Measurements from ENCODE around the gene SEMA5A.
"Not testable (repeated sequence)": the region's sequence is repeated elsewhere in the genome, so short reads cannot be mapped to it uniquely, and the experiment has no call there.

Gene SEMA5A

DNA sequence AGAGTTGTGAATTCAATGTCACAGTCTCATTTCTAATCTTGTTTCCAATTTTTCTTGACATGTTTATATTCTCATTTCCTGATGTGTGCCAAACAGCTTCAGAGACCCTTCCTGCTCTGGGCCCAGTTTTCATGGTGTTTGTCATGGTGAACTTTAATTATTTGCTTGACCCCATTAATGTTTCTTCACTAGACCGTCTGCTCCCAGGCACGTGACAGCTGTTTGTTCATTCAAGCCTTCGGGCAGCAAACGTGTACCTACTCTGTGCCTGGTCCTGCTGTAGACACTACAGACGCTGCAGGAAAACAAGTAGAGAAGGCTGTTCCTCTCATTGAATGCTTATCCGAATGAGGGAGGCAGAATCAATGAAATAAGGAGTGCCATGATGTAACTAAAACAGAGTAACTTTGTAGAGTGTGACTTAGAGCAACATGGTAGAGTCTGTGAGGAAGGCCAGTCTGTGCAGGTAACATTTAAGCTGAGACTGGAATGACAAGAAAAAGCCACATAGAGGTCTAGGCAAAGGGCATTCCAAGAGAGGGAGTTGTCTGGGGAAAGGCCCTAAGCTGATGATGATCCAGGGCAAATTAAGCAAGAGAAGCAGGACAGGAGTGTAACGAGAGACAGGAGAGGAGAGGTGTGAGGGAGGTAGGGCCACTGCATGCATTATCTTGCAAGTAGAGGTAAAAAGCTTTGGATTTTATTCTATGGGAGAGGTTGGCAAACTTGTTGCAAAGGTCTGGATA lies 191.4 kb downstream of the SEMA5A start:
- DNase-seq (ENCODE audit: low read depth), result no peak

DNA sequence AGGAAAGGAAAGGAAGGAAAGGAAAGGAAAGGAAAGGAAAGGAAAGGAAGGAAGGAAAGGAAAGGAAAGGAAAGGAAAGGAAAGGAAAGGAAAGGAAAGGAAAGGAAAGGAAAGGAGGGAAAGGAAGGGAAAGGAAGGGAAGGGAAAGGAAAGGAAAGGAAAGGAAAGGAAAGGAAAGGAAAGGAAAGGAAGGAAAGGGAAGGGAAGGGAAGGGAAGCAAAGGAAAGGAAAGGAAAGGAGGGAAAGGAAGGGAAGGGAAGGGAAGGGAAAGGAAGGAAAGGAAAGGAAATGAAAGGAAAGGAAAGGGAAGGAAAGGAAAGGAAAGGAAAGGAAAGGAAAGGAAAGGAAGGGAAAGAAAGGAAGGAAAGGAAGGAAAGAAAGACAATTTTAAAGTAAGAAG lies 192.8 kb downstream of the SEMA5A start:
- not testable (repeated sequence) for DNase-seq (ENCODE audit: low read depth)

DNA sequence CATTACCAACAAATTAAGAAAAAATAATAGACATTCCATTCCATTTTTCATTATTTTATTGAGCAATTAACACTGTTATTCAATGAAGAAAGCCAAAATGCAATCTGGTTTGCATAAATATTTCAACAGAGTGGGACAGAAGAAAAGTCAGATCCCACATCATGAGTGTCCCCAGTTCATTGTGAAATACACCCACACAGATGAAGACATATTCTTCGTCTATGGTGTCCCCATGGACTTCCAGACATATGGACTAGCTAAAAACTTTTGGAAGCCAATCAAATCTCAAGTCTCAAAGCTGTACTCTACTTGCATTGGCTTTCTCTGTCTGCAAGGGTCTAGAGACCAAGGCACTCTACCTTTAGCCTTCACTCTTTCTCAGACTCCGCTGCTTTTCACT lies 194.3 kb downstream of the SEMA5A start:
- no peak for DNase-seq (ENCODE audit: low read depth)

DNA sequence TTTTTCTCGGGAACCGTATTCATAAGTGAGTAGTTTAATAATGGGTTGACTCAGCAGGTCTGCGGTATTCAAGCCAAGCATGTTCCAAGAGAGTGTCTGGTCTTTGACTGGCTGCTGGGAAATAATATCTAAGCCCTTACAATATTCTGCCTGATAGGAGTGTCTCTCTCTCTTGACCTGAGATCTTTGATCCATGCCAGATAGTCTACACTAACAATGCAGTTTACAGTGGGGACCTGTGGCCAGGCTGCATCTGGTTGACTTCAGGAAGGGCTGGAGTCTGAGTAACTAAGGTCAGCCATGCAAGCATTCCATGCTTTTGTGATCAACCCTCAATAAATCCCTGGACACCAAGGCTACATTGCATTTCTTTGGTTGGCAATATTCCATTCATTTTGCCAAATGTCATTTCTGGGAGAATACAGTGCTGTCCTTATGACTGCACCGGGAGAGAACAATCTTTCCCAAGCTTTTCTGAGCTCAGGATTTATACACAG lies 195.5 kb downstream of the SEMA5A start:
- DNase-seq (ENCODE audit: low read depth), result no peak

DNA sequence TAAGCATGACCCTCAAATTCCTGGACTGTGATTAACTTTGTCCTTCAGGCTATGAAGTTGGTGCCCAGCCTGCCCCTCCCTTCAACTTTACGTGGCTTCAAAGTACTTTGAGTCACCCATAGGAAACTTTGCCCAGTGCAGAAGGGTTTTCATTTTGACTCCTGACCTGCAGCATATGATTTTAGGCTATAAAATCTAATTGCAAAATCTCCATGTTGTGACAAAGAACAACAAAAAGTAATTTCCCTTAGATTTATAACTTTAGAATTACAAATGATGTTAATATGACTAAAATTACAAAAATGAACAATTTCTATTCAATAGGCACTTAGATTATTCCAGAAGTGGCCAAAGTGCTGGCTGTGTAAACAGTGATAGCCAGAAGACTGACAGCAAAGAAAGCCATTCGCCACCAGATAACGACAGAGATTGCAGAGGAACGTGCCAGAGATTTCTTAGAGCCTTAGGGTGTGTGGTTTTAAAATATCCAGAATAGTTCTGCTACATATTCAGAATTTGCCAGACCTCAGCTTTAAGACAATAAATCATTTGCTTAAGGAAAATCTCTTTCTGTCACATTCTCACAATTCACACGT lies 197.4 kb downstream of the SEMA5A start:
- DNase-seq (ENCODE audit: low read depth), result peak; percentile 91

DNA sequence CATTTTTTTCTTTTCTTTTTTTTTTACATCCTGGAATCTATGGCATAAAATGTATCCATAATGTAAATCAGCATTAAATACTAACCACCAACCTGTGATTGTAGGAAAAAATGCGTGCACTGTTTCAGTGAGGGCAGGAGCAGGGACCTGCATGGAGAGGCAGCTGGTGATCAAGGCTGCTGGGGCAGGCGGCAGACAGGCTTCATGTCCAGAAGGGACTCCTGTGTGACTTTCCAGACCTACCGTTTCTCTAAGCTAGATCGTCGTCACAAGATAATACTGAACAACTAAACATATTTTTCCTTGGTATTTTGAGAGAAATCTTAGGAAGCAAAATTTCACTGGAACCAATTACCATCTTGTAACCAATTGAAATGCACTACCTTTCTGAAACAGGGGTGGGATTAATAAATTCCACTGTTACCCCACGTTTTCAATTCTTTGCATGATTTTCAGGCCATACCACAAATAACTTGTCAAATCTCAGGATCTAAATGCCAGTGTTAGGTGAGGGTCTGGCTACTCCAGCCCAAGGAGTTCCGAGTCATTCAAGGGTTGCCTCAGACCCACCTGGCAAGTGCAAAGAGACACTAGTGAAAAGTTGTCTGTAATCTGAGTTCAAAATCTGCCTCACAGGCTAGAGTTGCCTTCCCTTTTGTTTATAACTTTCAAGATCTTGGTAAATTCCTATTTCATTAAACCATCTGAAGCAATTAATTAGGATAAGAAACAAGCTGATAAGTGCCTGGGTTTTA lies 198.2 kb downstream of the SEMA5A start:
- DNase-seq (ENCODE audit: low read depth), result no peak

DNA sequence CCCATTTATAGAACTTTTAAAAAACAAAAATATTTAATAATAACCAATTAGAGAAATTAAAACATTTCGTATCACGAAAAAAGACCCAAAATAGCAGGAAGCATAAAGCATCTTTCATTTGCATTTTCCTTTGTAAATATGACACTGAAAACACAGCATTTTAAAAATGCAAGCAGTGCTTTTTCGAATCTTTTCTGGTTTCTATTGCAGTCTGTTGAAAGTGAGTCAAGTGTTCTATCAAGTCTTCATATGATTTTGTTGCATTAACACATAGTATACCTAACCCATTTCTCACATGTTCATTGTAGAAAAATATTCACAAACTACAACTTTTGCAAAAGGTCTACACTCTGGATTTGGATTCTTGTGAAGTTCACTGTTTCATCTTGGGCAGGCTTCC lies 198.8 kb downstream of the SEMA5A start:
- no peak for DNase-seq (ENCODE audit: low read depth)

DNA sequence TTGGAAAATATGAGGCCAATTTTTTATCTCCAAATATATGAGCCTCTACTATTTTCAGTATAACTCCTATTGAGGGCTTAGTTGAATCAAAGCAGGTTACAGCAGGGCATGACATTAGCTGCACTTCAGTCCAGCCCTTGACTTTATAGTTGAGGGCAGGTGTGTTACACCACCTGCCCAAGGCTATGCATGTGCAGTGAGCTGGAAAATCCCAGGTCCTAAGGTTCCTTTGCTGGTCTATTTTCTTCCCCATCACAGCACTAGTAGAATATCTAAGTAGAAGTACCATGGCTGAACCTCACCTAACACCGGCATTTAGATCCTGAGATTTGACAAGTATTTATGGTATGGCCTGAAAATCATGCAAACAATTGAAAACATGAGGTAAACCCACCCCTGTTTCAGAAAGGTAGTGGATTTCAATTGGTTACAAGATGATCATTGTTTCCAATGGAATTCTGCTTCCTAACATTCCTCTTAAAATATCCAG lies 201.1 kb downstream of the SEMA5A start:
- DNase-seq (ENCODE audit: low read depth), result no peak

DNA sequence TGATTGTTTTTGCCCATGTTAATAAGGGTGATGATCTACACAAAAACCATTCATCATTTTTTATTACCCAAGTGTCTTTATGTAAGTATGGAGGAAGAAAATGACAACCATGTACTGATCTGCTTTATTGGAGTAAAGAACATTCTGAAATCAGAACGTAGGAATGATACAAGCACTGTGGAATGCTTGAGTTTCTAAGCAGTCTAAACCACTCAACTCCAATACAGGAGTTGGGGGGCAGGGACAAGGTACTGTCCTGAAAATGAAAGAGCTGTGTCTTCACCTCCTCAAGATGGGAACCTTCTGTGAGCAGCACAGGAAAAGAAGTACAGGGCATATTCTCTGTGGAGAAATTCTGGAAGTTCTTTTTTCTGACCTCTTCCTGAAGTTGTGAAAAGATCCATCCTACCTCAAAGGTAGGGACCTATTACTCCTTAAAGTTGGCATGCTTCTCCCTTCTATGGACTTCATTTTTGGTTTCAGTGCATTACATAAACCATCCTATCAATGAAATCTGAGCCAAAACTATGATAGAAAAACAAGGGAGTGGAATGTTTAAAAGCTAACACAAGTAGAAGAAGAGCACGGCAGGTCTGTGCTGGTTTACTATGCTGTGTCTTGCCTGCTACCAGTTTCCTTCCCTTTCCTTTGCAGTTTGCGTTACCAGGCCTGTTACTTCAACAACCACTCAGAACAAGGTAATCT lies 202.6 kb downstream of the SEMA5A start:
- DNase-seq (ENCODE audit: low read depth), result no peak

DNA sequence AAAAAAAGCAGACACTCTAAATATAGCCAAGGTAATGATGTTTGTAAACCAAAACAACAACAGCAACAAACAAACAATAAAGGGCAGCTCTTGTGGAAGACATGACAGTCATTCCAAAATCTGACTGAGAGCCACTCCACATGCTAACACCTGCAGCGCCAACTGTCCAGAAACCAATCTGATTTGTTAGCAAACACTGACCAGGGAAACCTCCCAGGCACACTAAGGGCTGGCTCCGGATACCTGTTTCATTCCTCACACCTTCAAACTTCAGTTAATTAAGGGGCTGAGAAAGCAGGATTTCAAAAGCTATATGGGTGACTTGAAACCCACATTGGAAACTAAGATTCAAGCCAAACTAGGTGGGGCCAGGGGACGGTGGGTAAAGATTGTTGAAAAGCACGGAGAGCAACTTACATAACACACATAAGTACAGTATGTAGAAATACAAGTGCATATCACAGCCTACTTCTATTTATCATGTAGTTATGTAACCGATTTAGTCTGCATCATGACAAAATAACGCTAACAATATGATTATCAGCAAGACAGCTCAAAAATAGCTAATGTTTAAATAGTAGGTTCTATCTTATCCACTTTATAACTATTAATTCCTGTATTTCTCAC lies 203.6 kb downstream of the SEMA5A start:
- DNase-seq (ENCODE audit: low read depth), result no peak

DNA sequence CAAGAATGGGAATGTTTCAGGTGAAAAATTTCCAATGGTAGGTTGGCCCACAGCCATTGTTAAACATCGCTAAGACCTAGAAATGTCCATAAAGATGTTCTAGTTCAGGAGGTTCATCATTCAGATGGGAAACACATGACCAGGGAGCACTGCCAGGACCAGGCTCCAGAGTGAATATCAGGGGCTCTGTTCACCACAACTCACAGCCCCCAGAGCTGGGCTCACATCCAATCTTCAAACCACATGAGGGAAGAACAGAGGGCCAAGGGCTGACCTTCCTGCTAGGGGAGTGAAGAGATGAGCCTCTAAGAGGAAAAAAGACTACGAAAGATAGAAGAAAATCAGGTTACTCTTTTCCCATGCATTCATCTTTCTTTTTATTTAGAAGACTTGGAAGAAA lies 205.8 kb downstream of the SEMA5A start:
- DNase-seq (ENCODE audit: low read depth), result no peak

DNA sequence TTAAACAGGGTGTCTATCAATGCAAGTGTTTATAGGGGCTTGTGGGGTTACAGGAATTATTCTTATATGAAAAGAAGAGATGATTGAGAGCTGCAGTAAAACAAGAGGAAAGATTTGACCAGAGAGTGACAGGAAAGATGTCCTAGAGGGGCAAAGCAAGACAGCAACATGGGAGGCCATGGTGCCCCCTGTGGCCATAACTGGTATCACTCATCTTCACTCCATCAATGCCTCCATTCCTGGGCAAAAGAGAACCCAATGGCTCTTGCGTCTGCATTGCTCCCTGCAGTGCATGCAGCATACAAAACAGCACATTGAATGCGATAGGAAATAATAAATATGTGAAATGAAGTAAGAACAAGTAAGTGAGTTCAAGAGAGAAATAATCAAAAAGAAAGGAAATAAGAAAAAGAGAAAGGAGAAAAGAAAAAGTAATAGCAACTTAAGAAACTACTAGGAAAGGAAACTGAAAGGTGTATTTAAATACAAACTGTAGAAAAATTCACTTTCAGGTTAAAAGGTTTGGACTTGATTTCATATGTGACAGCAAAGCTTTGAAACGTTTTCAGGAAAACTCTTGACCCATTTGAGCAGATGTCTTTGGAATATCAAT lies 206.6 kb downstream of the SEMA5A start:
- no peak for DNase-seq (ENCODE audit: low read depth)

DNA sequence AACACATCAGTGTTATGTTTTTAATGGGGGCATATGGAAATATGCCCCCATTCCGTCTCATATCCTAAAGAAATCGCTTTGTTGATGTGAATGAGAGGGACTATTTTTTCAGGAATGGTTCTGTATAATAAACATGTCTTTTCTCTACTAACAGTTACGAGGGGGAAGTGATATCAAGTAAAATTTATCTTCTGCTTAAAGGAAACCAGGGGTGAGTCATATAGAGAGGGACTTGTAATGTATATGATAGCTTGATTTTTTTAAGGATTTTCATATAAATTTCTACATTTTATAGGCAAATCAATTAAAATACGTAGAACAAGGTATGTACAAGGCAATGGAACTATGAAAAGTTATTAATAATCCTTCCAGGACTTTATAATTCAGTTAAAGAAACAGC lies 207.1 kb downstream of the SEMA5A start:
- no peak for DNase-seq (ENCODE audit: low read depth)

DNA sequence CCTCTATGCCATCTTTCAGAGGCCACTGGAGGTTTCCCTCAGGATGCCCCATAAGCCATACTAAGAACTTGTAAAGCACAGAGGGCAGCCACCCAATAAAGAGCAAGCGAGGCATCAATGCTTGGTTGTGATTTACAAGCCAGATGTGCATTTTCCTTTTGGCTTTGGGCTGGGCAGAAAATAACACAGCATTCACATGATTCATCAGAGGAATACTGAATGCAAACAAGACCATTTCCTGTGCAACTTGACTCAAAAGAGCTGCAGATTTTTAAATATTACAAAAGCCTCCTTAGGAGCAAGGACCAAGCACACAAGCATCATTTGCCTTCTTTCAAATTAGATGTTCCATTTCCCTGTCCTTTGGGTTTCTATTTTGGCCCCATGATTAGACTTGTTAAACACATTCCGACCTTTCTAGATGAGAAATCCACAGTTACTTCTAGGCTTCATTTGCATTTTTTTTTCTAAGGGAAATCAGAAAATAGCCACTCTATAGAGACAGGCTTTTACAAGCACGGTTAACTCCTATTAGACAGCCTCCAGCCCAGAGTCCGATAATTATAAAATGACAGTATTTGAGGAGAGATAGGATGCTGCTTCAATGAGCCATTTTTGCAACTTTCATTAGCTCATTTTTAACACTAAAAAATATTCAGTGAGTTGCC lies 207.8 kb downstream of the SEMA5A start:
- peak; percentile 88 for DNase-seq (ENCODE audit: low read depth)

DNA sequence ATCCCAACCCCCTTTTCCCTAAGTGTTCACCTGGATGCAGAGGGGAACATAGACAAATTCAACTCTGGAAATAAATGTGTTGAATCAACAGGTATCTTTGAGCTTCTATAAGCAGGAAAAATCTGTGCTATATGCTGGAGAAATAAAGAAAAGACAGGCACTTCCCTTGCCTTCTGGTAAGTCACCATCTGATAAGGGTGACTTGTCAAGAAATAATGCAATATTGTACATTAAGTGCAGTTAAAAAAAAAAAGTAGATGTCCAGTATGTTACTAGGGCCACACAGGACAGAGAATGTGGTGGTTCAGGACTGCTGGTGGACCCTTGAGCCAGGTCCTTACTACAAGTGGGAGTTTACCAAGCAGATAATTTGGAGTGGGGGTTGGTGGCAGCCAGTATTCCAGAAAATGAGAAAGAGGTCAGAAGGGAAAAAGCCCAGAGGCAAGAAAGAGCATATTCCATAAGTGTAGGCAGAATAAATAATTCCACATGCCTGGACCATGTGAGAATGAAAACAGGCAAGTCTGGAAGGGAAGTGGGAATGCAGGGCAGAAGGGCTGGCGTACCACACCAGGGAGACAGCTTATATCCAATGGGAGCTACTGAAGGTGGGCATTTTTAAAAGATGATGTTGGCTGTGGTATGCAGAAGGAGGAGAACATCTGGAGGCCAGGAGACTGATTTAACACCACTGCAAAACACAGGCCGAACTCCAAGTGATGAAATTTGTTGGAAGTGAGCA lies 209.9 kb downstream of the SEMA5A start:
- DNase-seq (ENCODE audit: low read depth), result no peak

DNA sequence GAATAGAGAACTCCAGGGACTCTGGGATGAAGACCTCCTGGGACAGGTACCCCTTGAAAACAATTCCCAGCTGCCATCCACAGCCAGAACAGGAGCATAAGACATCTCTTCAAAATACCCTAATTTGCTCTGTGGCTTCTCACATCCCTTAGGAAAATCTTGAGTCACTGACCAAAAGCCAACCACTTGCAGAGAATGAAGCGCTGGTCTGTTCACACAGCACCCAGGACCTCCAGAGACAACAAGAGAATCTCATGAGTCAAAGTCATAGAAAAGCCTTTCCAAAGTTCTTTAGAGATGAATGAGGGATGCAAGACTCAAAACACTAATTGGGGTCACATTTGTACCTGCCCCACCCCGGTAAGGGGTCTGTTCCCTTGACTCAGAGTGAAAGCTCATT lies 210.6 kb downstream of the SEMA5A start:
- no peak for DNase-seq (ENCODE audit: low read depth)

DNA sequence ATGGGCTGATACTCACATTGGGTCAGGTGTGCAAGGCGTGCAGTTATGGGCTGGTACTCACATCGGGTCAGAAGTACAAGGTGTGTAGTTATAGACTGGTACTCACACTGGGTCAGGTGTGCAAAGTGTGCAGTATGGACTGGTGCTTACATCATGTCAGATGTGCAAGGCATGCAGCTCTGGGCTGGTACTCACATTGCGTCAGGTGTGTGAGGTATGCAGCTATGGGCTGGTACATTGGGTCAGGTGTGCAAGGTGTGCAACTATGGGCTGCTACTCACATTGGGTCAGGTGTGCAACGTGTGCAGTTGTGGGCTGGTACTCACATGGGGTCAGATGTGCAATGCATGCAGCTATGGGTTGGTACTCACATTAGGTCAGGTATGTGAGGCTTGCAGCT lies 213.8 kb downstream of the SEMA5A start:
- DNase-seq (ENCODE audit: low read depth), result no peak

DNA sequence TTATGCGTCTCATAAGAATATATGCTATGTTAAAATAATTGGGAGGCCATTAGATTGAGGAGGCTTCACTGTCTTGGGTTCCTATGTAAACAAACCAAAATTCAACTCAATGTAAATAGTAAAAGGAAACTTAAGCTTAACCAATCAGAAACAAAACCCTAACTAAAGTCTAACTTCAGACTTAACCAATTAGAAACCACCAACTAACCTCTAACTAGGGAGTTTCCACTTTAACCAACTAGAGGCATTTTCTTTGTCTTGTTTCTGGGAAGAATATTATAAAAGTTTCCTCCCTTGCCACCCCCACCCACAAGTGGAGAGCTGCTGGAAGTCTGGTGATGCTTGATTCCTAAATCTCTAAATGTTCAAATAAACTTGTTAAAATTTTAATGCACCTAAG lies 214.5 kb downstream of the SEMA5A start:
- no peak for DNase-seq (ENCODE audit: low read depth)

DNA sequence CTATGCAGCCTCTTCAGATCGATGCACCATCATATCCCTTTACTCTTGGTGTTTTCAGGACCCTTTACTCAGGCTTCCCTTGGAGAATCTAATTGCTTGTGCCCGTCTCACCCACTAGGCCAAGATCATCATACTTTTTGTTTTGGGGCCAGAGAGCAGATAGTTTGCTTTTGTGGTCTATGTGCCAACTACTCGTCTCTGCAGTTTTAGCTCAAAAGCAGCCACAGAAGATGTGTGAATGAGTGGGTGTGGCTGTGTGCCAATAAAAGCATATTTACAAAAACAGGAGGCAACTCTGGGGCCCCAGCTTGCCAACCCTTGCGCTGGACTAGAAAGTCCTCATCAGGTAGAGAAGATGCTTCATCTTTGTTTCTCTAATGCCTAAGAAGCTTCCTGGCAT lies 216.8 kb downstream of the SEMA5A start:
- DNase-seq (ENCODE audit: low read depth), result no peak

DNA sequence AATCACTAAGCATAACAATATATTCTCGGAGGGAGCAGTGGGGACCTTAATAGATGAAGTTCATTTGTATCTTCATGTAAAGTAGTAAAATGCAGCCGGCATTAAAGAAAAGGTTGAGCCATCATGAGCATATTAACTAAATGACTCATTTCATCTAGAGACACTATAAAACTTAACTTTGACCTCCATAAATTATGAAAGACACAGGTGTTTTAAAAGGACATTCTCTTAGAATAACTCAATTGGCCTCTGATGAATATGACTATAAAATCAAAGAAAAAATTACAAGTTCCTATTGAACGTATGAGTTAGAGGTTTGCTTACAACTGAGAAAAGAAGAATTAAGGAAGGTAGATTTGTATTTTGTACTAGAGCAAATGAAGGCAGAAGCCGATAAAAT lies 220.3 kb downstream of the SEMA5A start:
- DNase-seq (ENCODE audit: low read depth), result no peak

All from HS-5 (cell line).